Subcutaneous abdominal adipose tissue (tissue), 5 donors: ENCODE data around the gene COPS7A.

ENCODE experiments used
- H3K27ac ChIP-seq: one replicate; pipeline ENCODE4 v1.7.0; 2013; ENCODE audit warnings: low read depth, mild to moderate bottlenecking, inconsistent platforms, low read length, moderate library complexity
- H3K27me3 ChIP-seq, 5 donors: one replicate each; pipeline ENCODE4 v1.7.0; 2013; ENCODE audit warnings: low read length in 5 of 5, inconsistent platforms in 1 of 5; ENCODE audit not compliant: control insufficient read depth in 5 of 5, insufficient read depth in 4 of 5
- H3K36me3 ChIP-seq, 5 donors: one replicate each; pipeline ENCODE4 v1.7.0; 2013; ENCODE audit warnings: low read length in 5 of 5; ENCODE audit not compliant: control insufficient read depth in 5 of 5, insufficient read depth in 5 of 5
- H3K4me1 ChIP-seq, 5 donors: one replicate each; pipeline ENCODE4 v1.7.0; 2013; ENCODE audit warnings: low read length in 5 of 5, mild to moderate bottlenecking in 3 of 5, moderate library complexity in 1 of 5; ENCODE audit not compliant: control insufficient read depth in 5 of 5, insufficient read depth in 5 of 5
- H3K4me3 ChIP-seq, 5 donors: one replicate each; pipeline ENCODE4 v1.7.0; 2013; ENCODE audit warnings: low read length in 5 of 5, low read depth in 1 of 5
- H3K9ac ChIP-seq, 5 donors: one replicate each; pipeline ENCODE4 v1.7.0; 2013; ENCODE audit warnings: low read length in 5 of 5, mild to moderate bottlenecking in 4 of 5, moderate library complexity in 3 of 5
- H3K9me3 ChIP-seq, 5 donors: one replicate each; pipeline ENCODE4 v1.7.0; 2013; ENCODE audit warnings: low read length in 5 of 5; ENCODE audit not compliant: control insufficient read depth in 5 of 5
- donor health status: healthy.
- donor health status: healthy.
- donor health status: healthy.
- donor health status: healthy.
- donor health status: healthy.

COPS7A gene

GRCh38 chr12:6723607-6724408 lies at the start of gene COPS7A:
Gene COPS7A (plus strand): TSS chr12:6724046. CDS start chr12:6724657, 611 bp downstream.
- peaks cover 3 to 16% (median 15%) of the 10 kb centered on the region in 5 donors for H3K36me3 ChIP-seq
- peaks cover 3 to 18% (median 13%) of the 10 kb centered on the region in 5 donors for H3K4me1 ChIP-seq
- no peaks in the 10 kb centered on the region for H3K27me3 ChIP-seq
- peak within 1 kb of the TSS; percentile 16 to 82 (median 71) for H3K9ac ChIP-seq
- peak within 1 kb of the TSS; percentile 79 to 89 (median 81) for H3K4me3 ChIP-seq
- H3K27ac ChIP-seq = peak within 1 kb of the TSS; percentile 81
- H3K9me3 ChIP-seq = no peaks in the 10 kb centered on the region

- Histone ChIP-seq H3K36me3 (peaks cover 31 to 93% (median 76%) of the 10 kb centered on the region in 5 donors), H3K27me3 (no peaks in the 10 kb centered on the region), H3K9me3 (no peaks in the 10 kb centered on the region), H3K4me1 (no peaks in the 10 kb centered on the region), H3K4me3 (no peak overlapping the region), H3K9ac (no peak overlapping the region), H3K27ac (no peak overlapping the region)
Observed at GRCh38 chr12:6676962-6677361, 46.9 kb upstream of the COPS7A start.

GRCh38 chr12:6684609-6685008 lies 39.2 kb upstream of the COPS7A start:
- H3K36me3 ChIP-seq = peaks cover 3 to 24% (median 12%) of the 10 kb centered on the region in 5 donors
- H3K4me3 ChIP-seq = no peak overlapping the region
- no peaks in the 10 kb centered on the region for H3K27me3 ChIP-seq
- H3K27ac ChIP-seq = no peak overlapping the region
- peaks cover 5 to 29% (median 21%) of the 10 kb centered on the region in 5 donors for H3K4me1 ChIP-seq
- H3K9ac ChIP-seq = no peak overlapping the region
- H3K9me3 ChIP-seq = no peaks in the 10 kb centered on the region

GRCh38 chr12:6685814-6686213 lies 38.0 kb upstream of the COPS7A start:
- H3K4me3 ChIP-seq = no peak overlapping the region
- no peaks in the 10 kb centered on the region for H3K9me3 ChIP-seq
- H3K4me1 ChIP-seq = peaks cover 5 to 37% (median 29%) of the 10 kb centered on the region in 5 donors
- H3K36me3 ChIP-seq = peaks cover 3 to 18% (median 5%) of the 10 kb centered on the region in 5 donors
- H3K9ac ChIP-seq = no peak overlapping the region
- no peaks in the 10 kb centered on the region for H3K27me3 ChIP-seq
- H3K27ac ChIP-seq = no peak overlapping the region

GRCh38 chr12:6688543-6688998 lies 35.3 kb upstream of the COPS7A start:
- peak overlapping the region; percentile 79 to 98 (median 93) for H3K9ac ChIP-seq
- no peaks in the 10 kb centered on the region for H3K9me3 ChIP-seq
- peaks cover 0 to 12% (median 0%) of the 10 kb centered on the region in 5 donors for H3K36me3 ChIP-seq
- peaks cover 5 to 37% (median 29%) of the 10 kb centered on the region in 5 donors for H3K4me1 ChIP-seq
- peak overlapping the region; percentile 85 to 97 (median 93) for H3K4me3 ChIP-seq
- H3K27ac ChIP-seq = peak overlapping the region; percentile 87
- H3K27me3 ChIP-seq = peaks cover 0 to 4% (median 0%) of the 10 kb centered on the region in 5 donors

- Histone ChIP-seq H3K27me3 (peaks cover 0 to 7% (median 5%) of the 10 kb centered on the region in 5 donors), H3K36me3 (peaks cover 0 to 8% (median 0%) of the 10 kb centered on the region in 5 donors), H3K27ac (peak within 1 kb of the TSS; percentile 87), H3K4me3 (peak within 1 kb of the TSS; percentile 85 to 97 (median 93)), H3K9me3 (no peaks in the 10 kb centered on the region), H3K4me1 (peaks cover 5 to 37% (median 29%) of the 10 kb centered on the region in 5 donors), H3K9ac (peak within 1 kb of the TSS; percentile 79 to 98 (median 93))
Observed at GRCh38 chr12:6688999-6689882, 34.6 kb upstream of the COPS7A start, which contains the start of gene ZNF384. Gene ZNF384 (minus strand): TSS chr12:6689375. CDS start chr12:6679520, 9,855 bp downstream.

GRCh38 chr12:6691473-6691872 lies 32.4 kb upstream of the COPS7A start:
- H3K9ac ChIP-seq = no peak overlapping the region
- no peak overlapping the region for H3K27ac ChIP-seq
- peaks cover 5 to 23% (median 17%) of the 10 kb centered on the region in 5 donors for H3K27me3 ChIP-seq
- H3K9me3 ChIP-seq = no peaks in the 10 kb centered on the region
- H3K36me3 ChIP-seq = peaks cover 0 to 3% (median 0%) of the 10 kb centered on the region in 5 donors
- H3K4me3 ChIP-seq = no peak overlapping the region
- H3K4me1 ChIP-seq = peaks cover 5 to 34% (median 29%) of the 10 kb centered on the region in 5 donors

GRCh38 chr12:6692888-6693287 lies 31.0 kb upstream of the COPS7A start:
- H3K4me1 ChIP-seq = peaks cover 2 to 19% (median 16%) of the 10 kb centered on the region in 5 donors
- H3K36me3 ChIP-seq = no peaks in the 10 kb centered on the region
- no peaks in the 10 kb centered on the region for H3K9me3 ChIP-seq
- no peak overlapping the region for H3K27ac ChIP-seq
- H3K4me3 ChIP-seq = no peak overlapping the region
- H3K27me3 ChIP-seq = peaks cover 15 to 35% (median 32%) of the 10 kb centered on the region in 5 donors
- no peak overlapping the region for H3K9ac ChIP-seq

GRCh38 chr12:6693832-6694355 lies 30.0 kb upstream of the COPS7A start:
- H3K9ac ChIP-seq = no peak overlapping the region
- H3K36me3 ChIP-seq = no peaks in the 10 kb centered on the region
- peaks cover 23 to 44% (median 42%) of the 10 kb centered on the region in 5 donors for H3K27me3 ChIP-seq
- no peak overlapping the region for H3K27ac ChIP-seq
- no peak overlapping the region for H3K4me3 ChIP-seq
- H3K9me3 ChIP-seq = no peaks in the 10 kb centered on the region
- peaks cover 0 to 11% (median 8%) of the 10 kb centered on the region in 5 donors for H3K4me1 ChIP-seq
